HuH-7.5 (cell line): Measurements from ENCODE around the gene TSPO.

ENCODE experiments used
- DNase-seq: peaks from one replicate; pipeline ENCODE4 v3.0.0; 2011; ENCODE audit warnings: low spot score

The TSPO gene

GRCh38 chr22:43179146-43179910 lies 28.0 kb downstream of the TSPO start:
- no peak for DNase-seq

- DNase-seq = no peak
Measured at GRCh38 chr22:43179911-43180195, 28.5 kb downstream of the TSPO start.

GRCh38 chr22:43180670-43181069 lies 29.3 kb downstream of the TSPO start:
- no peak for DNase-seq

- DNase-seq = no peak
Measured at GRCh38 chr22:43181321-43182076, 30.1 kb downstream of the TSPO start.

- no peak for DNase-seq
Measured at GRCh38 chr22:43182118-43182517, 30.8 kb downstream of the TSPO start.

- no peak for DNase-seq
Measured at GRCh38 chr22:43182726-43183125, 31.4 kb downstream of the TSPO start.

- no peak for DNase-seq
Measured at GRCh38 chr22:43183496-43184277, 32.3 kb downstream of the TSPO start.

- peak; percentile 47 for DNase-seq
Measured at GRCh38 chr22:43185860-43186261, 34.5 kb downstream of the TSPO start.

- DNase-seq = peak; percentile 66
Measured at GRCh38 chr22:43186272-43187170, 35.2 kb downstream of the TSPO start, which contains the start of gene TTLL12. TSS of gene TTLL12 (minus strand) at chr22:43187134. CDS start at chr22:43187069, 65 bp downstream.

GRCh38 chr22:43187171-43188099 lies 36.1 kb downstream of the TSPO start:
- DNase-seq = peak; percentile 96

- DNase-seq = no peak
Measured at GRCh38 chr22:43188829-43189545, 37.6 kb downstream of the TSPO start.

GRCh38 chr22:43191831-43192230 lies 40.5 kb downstream of the TSPO start:
- no peak for DNase-seq

- DNase-seq = no peak
Measured at GRCh38 chr22:43197271-43197941, 46.0 kb downstream of the TSPO start.

- DNase-seq = no peak
Measured at GRCh38 chr22:43198126-43198525, 46.8 kb downstream of the TSPO start.

- DNase-seq = no peak
Measured at GRCh38 chr22:43198936-43199335, 47.6 kb downstream of the TSPO start.

- DNase-seq = no peak
Measured at GRCh38 chr22:43199541-43199940, 48.2 kb downstream of the TSPO start.

GRCh38 chr22:43200031-43200430 lies 48.7 kb downstream of the TSPO start:
- DNase-seq = no peak

- no peak for DNase-seq
Measured at GRCh38 chr22:43200555-43200954, 49.2 kb downstream of the TSPO start.

- no peak for DNase-seq
Measured at GRCh38 chr22:43201486-43202219, 50.3 kb downstream of the TSPO start.
